ENCODE data around the gene KRT35.

DNA sequence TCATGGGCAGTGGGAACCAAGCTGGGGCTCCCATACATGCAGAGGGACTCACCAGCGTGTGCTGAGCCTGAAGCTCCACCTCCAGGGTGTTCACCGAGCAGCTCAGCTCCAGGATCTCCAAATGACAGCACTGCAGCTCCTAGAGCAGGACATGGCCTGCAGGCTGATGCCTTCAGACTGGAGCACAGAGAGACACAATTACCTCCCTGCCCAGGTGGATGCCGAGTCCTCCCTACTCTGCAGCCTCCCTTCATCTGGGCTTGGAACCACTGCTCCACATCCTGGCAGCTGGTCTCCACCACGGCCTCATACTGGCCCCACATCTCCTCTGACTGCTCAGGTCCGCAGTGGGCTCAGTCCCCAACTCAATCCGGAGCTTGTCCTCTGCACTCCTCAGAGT, 31.9 kb downstream of the KRT35 start:
- TF ChIP-seq POLR2A (IDR thresholded peaks at IDR 0.05), result no peak
- TF ChIP-seq, protein P1, sequence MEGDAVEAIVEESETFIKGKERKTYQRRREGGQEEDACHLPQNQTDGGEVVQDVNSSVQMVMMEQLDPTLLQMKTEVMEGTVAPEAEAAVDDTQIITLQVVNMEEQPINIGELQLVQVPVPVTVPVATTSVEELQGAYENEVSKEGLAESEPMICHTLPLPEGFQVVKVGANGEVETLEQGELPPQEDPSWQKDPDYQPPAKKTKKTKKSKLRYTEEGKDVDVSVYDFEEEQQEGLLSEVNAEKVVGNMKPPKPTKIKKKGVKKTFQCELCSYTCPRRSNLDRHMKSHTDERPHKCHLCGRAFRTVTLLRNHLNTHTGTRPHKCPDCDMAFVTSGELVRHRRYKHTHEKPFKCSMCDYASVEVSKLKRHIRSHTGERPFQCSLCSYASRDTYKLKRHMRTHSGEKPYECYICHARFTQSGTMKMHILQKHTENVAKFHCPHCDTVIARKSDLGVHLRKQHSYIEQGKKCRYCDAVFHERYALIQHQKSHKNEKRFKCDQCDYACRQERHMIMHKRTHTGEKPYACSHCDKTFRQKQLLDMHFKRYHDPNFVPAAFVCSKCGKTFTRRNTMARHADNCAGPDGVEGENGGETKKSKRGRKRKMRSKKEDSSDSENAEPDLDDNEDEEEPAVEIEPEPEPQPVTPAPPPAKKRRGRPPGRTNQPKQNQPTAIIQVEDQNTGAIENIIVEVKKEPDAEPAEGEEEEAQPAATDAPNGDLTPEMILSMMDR (IDR thresholded peaks at IDR 0.05 in 8 of 11, conservative IDR thresholded peaks at IDR 0.05 in 3 of 11), result no peak
- no peak for TF ChIP-seq POLR2AphosphoS5 (IDR thresholded peaks at IDR 0.05)

Data from spleen (tissue), 7 donors.